Thyroid gland (tissue), 4 donors: ENCODE data around the gene ZNF785.

ENCODE experiments used
- POLR2A ChIP-seq, 2 donors: fragments of 450-650 bp; IDR thresholded peaks; one replicate each; pipeline ENCODE4 v1.6.1; 2017; ENCODE audit warnings: antibody characterized with exemption in 2 of 2, mild to moderate bottlenecking in 2 of 2, moderate library complexity in 1 of 2
- TF ChIP-seq, protein P1 (sequence below), 6 experiments: fragments of 200-600 bp in 3 of 6; fragments of 450-650 bp in 3 of 6; sonication (generic) in 3 of 6; IDR thresholded peaks; one replicate each; pipeline ENCODE4 v1.5.1; 2016 to 2019; ENCODE audit warnings: antibody characterized with exemption in 6 of 6, mild to moderate bottlenecking in 2 of 6, inconsistent platforms in 1 of 6, moderate library complexity in 1 of 6

DNA sequence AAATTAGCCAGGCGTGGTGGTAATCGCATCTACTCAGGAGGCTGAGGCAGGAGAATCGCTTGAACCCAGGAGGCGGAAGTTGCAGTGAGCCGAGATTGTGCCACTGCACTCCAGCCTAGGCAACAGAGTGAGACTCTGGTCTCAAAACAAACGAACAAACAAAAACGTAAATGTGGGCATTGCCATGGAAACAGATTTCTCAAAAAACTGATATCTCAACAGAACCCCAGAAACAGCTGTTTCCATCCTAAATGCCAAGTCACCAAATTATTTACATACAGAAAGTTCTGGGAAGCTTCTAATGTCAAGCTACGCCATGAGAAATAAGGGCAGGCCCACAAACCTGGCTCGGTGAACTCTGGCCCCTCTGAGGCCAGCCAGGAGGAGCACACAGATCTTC is 40.7 kb upstream of the ZNF785 start:
- TF ChIP-seq, protein P1, sequence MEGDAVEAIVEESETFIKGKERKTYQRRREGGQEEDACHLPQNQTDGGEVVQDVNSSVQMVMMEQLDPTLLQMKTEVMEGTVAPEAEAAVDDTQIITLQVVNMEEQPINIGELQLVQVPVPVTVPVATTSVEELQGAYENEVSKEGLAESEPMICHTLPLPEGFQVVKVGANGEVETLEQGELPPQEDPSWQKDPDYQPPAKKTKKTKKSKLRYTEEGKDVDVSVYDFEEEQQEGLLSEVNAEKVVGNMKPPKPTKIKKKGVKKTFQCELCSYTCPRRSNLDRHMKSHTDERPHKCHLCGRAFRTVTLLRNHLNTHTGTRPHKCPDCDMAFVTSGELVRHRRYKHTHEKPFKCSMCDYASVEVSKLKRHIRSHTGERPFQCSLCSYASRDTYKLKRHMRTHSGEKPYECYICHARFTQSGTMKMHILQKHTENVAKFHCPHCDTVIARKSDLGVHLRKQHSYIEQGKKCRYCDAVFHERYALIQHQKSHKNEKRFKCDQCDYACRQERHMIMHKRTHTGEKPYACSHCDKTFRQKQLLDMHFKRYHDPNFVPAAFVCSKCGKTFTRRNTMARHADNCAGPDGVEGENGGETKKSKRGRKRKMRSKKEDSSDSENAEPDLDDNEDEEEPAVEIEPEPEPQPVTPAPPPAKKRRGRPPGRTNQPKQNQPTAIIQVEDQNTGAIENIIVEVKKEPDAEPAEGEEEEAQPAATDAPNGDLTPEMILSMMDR (IDR thresholded peaks at IDR 0.05), result no peak
- TF ChIP-seq POLR2A (IDR thresholded peaks at IDR 0.05), result no peak
